IMR-90 (cell line): Measurements from ENCODE around the gene PIH1D1.

Experiments
- BHLHE40 ChIP-seq: fragments of 150-350 bp; IDR thresholded peaks from 2 replicates; pipeline ENCODE4 v1.6.1; 2016; ENCODE audit warnings: mild to moderate bottlenecking, low read depth, low read length
- CEBPB ChIP-seq: IDR thresholded peaks from 2 replicates; pipeline ENCODE4 v1.6.1; 2012; ENCODE audit warnings: low read depth, low read length, improper control_type of control experiment
- CTCF ChIP-seq: conservative IDR thresholded peaks from 2 replicates; pipeline ENCODE4 v1.5.1; 2012; ENCODE audit warnings: mild to moderate bottlenecking, low read depth, low read length, improper control_type of control experiment
- ELK1 ChIP-seq: fragments of 150-350 bp; IDR thresholded peaks from 2 replicates; pipeline ENCODE4 v1.6.1; 2016; ENCODE audit warnings: low read depth, mild to moderate bottlenecking, low read length, moderate library complexity, borderline replicate concordance
- USF2 ChIP-seq: fragments of 150-350 bp; IDR thresholded peaks from 2 replicates; pipeline ENCODE4 v1.6.1; 2017; ENCODE audit warnings: mild to moderate bottlenecking, antibody characterized with exemption, low read length, low read depth

GRCh38 chr19:49409441-49410029, 42.1 kb downstream of the PIH1D1 start:
- TF ChIP-seq USF2 (no peak), CTCF (no peak), BHLHE40 (no peak), CEBPB (no peak), ELK1 (no peak)
